Stimulated activated CD8-positive, alpha-beta memory T cell treated with anti-CD3 and anti-CD28 coated beads, Interleukin-12 subunit alpha, Interleukin-12 subunit beta, amount 100 ng/mL, for 4 hours (primary cell): Measurements from ENCODE around the gene ZNF207.
"Not testable (repeated sequence)": the region's sequence is repeated elsewhere in the genome, so short reads cannot be mapped to it uniquely, and the experiment has no call there.

ENCODE experiments used
- DNase-seq: peaks from one replicate; pipeline ENCODE4 v3.0.0-alpha.2; 2020; ENCODE audit warnings: low read depth

The ZNF207 gene

GRCh38 chr17:32335046-32335445 lies 14.9 kb upstream of the ZNF207 start:
- no peak for DNase-seq

DNA sequence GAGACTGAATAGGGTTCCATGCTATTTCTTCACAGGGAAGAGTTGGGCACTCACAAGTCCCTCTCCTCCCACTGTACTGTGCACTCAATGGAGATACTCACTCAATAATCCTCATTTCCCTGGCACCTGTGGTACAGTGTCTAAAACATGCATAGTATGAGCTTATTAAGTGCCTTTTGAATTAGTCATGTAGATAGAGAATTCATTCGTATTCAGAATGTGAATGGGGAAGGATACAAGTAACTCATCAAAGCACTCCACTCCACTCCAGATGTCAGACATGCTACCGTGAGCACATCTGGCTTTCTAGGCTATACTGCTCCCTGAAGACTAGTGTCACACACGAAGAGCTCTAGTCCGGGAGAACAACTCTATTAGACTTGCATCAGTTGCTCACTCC lies 14.3 kb upstream of the ZNF207 start:
- no peak for DNase-seq

GRCh38 chr17:32341141-32341856 lies 8.7 kb upstream of the ZNF207 start:
- DNase-seq = peak; percentile 14

DNA sequence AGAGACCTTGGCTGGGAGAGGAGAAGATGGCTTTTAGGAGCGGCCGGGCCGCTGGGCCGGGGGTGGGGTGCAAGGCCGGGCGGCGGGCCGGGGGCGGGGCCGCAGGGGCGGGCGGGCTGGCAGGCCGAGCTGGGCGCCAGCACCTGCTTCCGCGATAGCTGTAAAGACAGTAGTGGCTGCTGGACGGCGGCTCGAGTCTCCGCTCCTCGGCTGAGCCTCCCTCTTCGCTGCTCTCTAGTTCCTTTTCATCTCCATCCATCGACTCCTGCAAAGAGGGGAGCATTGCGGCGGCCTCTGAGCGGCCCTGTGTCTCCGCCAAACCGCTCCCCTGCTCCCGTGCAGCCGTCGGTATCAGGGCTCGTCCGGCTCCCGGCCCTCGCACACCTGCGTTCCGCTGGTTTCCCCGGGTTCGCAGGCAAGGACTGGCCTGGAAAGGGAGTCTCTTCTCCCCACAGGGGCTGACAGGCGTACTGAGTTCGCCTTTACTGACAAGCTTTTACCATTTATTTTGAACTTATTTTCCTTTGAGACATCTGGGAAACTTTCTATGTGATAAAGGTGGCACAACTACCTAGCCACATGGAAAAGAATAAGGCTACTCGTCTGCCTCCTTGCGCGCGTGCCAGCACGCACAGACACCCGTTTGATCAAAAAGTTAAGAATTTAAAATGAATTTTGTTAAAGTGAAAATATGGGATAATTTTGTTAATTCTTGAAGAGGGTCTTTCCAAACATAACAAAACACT lies 7.9 kb upstream of the ZNF207 start, which contains the start of gene C17orf75:
TSS of gene C17orf75 (minus strand) at position 317 of the 746 bp plus-strand sequence. CDS start at position 283, 34 bp downstream.
- peak; percentile 68 for DNase-seq

- no peak for DNase-seq
Observed at GRCh38 chr17:32342603-32343325, 7.2 kb upstream of the ZNF207 start.

DNA sequence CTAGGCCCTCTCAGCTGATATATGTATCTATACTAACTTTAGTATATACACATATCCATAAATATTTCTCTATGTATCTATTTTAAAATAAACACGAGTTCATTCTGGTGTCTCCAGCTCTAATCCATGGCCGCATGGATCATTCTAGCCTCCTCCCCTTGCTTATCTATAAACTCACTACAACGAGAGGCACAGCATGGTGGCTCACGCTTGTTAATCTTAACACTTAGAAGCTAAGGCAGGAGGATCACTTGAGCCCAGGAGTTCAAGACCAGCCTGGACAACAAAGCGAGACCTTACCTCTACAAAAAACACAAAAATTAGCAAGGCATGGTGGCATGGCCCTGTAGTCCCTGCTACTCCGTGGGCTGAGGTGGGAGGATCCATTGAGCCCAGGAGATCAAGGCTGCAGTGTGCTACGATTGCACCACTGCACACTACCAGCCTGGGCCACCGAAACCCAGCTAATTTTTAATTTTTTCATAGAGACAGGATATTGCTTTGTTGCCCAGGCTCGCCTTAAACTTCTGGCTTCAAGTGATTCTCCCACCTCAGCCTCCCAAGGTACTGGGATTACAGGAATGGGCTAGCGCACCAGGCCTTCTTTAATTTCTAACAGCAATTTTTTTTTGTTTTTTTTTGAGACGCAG lies 3.9 kb upstream of the ZNF207 start:
- DNase-seq = no peak

- no peak for DNase-seq
Observed at GRCh38 chr17:32348483-32348800, 1.5 kb upstream of the ZNF207 start.

DNA sequence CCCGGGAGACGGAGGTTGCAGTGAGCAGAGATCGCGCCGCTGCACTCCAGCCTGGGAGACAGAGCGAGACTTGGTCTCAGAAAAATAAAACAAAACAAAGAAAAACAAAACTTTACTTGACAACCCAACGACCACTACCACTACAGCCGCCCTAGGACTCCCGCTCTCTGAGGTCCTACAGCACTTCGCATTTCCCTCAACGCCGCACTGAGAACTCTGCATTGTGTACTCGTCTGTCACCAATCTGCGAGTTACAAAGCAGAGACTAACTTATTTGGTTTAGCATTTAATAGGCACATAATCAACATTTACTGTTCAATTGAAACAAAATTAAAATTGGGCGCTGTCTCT lies 479 bp upstream of the ZNF207 start:
- no peak for DNase-seq

DNA sequence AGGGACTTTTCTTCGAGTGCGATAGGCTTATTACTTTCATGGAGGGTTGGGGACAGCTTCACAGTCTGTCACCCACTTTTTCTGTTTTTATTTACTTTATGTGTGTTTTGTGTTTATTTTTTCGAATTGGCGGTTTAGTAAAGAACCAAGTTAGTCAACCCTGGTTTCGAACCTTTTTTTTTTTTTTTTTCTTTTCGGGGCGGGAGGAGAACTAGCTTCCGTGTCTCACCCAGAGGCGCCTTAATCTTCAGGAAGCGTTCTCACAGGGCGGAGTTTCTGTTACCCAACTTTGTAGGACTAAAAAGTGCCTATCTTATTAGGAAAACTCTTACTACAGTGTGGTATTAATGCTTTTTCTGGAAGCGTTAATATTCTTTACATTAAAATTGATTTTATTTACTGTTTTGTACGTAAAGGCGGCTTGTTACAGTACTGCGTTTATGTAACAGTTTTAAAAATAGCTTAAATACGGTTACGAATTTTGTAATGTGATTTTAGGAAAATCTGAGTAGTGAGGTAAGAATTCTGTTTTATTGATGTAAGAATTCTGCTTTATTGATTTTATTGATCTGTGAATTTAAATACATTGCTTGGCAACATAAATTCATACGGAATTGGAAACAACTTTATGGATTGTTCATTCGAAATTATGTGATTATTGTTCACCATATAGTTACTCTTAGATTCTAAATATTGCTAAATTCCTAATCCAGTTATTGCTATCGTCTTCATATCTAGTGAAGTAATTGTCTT lies 885 bp downstream of the ZNF207 start:
- DNase-seq = no peak

- not testable (repeated sequence) for DNase-seq
Observed at GRCh38 chr17:32352734-32353133, 2.8 kb downstream of the ZNF207 start.

DNA sequence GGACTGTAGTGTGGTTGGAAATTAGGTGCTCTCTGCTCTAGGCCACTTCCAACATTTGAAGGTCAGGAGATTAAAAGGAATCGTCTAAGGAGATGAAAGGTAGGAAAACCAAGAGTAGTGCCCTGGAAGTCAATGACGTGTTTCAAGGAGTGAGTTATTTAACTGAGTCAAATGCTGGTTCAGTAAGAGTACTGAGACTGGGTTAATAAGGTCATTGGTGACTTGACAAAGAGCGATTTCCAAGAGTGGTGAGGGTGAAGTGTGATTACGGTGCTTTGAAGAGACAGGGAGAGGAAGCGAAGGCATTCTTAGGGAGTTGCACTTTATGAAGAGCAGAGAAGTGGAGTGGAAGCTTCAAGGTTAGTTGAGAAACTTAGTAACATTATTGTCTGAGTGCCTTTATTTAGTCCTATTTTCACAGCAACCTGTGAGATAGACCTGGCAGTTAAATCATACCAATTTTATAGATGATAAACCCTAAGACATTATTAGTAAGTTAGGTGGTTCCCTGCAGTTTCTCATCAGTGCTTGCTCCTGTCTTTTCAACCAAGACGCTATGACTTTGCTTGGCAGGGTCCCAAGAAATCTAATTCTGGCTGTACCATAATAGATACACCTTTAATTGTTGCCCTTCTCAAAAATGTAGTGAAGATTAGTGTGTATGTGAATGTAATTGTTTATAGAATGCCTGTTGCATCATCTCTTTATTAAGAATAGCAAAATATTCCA lies 5.9 kb downstream of the ZNF207 start:
- no peak for DNase-seq

DNA sequence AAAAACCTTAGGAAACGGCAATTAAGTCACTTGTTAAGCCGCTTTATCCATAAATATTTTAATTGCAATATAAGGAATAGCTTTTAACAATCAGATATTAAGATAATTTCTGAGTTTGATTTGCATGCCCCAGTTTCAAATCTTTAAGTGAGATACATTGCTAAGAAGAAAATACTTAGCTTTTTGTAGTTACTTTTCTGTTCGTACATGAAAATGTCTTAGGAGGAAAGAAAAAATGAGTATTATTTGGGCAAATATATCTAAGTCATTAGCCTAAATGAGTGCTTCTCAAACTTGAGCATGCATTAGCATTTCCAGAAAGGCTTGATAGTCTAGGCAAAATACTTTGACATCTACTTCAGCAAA lies 6.4 kb downstream of the ZNF207 start:
- DNase-seq = no peak

DNA sequence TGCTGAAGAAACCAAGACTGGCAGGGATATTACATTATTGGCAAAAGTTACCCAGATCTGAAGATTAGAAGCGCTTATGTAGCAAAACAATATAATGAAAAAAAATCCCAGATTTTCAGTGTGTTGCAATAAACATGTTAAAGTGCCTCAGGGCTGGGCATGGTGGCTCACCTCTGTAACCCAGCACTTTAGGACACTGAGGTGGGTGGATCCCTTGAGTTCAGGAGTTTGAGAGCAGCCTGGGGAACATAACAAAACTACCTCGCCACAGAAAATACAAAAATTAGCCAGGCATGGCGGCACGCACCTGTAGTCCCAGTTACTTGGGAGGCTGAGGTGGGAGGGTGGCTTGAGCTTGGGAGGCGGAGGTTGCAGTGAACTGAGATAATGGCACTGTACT lies 6.8 kb downstream of the ZNF207 start:
- DNase-seq = no peak

GRCh38 chr17:32357615-32358014 lies 7.7 kb downstream of the ZNF207 start:
- no peak for DNase-seq

GRCh38 chr17:32361270-32361669 lies 11.3 kb downstream of the ZNF207 start:
- no peak for DNase-seq

DNA sequence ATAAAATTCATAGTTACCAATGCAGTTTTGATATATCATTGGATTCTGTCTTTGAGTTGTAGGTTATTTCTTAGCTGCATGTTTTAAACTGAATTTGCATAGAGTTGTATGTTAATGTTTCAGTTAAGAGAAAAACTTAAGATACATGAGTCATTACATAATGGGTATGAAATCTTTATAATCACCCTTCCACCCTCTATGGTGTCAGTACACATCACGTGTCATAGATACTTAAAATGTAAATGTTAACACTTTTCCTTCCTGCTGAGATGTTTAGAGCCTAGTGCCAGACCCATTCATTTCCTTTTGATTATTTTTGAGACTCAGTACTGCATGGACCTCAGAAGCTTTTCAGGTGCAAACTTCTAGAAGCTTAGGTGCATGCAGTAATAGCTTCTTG lies 20.5 kb downstream of the ZNF207 start:
- DNase-seq = no peak

- no peak for DNase-seq
Observed at GRCh38 chr17:32382526-32383223, 32.7 kb downstream of the ZNF207 start.

- DNase-seq = no peak
Observed at GRCh38 chr17:32383926-32384434, 34.0 kb downstream of the ZNF207 start.

GRCh38 chr17:32385121-32385520 lies 35.2 kb downstream of the ZNF207 start:
- DNase-seq = no peak

DNA sequence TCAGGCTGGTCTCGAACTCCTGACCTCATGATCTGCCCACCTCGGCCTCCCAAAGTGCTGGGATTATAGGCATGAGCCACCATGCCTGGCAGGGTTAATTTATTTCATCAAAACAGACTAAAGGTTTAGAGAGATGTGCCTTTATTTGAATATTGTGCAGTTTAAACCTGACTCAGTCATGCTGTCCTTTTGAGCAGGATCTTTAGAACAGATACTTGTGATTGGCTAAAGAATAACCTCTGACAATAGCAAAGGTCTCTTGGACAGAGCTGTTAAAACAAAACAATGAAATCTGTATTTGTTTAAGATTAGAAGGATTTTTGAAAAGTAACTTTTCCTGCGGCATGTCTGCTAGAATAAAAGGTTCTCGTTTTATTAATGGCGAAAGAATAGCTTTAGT lies 36.0 kb downstream of the ZNF207 start:
- DNase-seq = no peak
